Measurements from ENCODE around the gene TPD52L2.
A peak's percentile ranks its signal among the peaks of the same experiment; 100 is the strongest.
"Not testable (repeated sequence)": the region's sequence is repeated elsewhere in the genome, so short reads cannot be mapped to it uniquely, and the experiment has no call there.

Gene TPD52L2

DNA sequence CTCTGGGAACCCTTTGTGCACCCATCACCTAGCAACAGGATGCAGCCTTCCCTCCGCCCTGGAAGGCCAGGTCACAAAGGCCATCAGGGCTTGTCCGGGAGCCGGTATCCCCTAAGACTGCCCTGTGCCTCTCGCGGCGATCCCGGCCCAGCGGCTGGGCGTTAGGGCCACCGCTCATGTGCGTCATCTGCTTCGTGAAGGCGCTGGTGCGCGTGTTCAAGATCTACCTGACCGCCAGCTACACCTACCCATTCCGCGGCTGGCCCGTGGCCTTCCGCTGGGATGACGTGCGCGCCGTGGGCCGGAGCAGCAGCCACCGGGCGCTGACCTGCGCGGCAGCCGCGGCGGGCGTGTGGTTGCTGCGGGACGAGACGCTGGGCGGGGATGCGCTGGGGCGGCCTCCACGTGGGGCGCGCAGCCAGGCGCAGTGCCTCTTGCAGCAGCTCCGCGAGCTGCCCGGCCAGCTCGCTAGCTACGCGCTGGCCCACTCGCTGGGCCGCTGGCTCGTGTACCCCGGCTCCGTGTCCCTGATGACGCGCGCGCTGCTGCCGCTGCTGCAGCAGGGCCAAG lies 3.6 kb upstream of the TPD52L2 start, which contains the start of gene ABHD16B:
Gene ABHD16B, plus strand, starts transcription at position 134 of the 570 bp plus-strand sequence. Its CDS starts 43 bp downstream, at position 177.
- peaks cover 9% of the 10 kb centered on the region for H3K36me3 ChIP-seq (ENCODE audit: control insufficient read depth, insufficient read depth, low read length)
- DNase-seq (ENCODE audit: extremely low read depth, insufficient read length), result no peak
- no peaks in the 10 kb centered on the region for H3K27me3 ChIP-seq (replicated peaks; ENCODE audit: control insufficient read depth, insufficient read depth, low read length)
- H3K4me3 ChIP-seq (replicated peaks; ENCODE audit: low read depth, low read length), result no peak within 1 kb of the TSS
- TF ChIP-seq, protein P1, sequence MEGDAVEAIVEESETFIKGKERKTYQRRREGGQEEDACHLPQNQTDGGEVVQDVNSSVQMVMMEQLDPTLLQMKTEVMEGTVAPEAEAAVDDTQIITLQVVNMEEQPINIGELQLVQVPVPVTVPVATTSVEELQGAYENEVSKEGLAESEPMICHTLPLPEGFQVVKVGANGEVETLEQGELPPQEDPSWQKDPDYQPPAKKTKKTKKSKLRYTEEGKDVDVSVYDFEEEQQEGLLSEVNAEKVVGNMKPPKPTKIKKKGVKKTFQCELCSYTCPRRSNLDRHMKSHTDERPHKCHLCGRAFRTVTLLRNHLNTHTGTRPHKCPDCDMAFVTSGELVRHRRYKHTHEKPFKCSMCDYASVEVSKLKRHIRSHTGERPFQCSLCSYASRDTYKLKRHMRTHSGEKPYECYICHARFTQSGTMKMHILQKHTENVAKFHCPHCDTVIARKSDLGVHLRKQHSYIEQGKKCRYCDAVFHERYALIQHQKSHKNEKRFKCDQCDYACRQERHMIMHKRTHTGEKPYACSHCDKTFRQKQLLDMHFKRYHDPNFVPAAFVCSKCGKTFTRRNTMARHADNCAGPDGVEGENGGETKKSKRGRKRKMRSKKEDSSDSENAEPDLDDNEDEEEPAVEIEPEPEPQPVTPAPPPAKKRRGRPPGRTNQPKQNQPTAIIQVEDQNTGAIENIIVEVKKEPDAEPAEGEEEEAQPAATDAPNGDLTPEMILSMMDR (IDR thresholded peaks at IDR 0.05; ENCODE audit: insufficient read depth, low read length, poor library complexity, severe bottlenecking), result no peak

DNA sequence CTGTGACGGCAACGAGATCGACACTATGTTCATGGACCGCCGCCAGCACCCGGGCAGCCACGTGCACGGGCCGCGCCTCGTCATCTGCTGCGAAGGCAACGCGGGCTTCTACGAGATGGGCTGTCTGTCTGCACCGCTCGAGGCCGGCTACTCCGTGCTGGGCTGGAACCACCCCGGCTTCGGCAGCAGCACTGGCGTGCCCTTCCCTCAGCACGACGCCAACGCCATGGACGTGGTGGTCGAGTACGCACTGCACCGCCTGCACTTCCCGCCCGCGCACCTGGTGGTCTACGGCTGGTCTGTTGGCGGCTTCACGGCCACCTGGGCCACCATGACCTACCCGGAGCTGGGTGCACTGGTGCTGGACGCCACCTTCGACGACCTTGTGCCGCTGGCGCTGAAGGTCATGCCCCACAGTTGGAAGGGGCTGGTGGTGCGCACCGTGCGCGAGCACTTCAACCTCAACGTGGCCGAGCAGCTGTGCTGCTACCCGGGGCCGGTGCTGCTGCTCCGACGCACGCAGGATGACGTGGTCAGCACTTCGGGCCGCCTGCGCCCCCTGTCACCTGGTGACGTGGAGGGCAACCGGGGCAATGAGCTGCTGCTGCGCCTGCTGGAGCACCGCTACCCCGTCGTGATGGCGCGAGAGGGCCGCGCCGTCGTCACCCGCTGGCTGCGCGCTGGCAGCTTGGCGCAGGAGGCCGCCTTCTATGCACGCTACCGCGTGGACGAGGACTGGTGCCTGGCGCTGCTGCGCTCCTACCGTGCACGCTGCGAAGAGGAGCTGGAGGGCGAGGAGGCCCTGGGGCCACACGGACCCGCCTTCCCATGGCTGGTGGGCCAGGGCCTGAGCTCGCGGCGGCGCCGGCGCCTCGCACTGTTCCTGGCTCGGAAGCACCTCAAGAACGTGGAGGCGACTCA lies 2.8 kb upstream of the TPD52L2 start:
- Histone ChIP-seq H3K27me3 (replicated peaks; ENCODE audit: control insufficient read depth, insufficient read depth, low read length) (no peaks in the 10 kb centered on the region), H3K4me3 (replicated peaks; ENCODE audit: low read depth, low read length) (no peak overlapping the region), H3K36me3 (ENCODE audit: control insufficient read depth, insufficient read depth, low read length) (peaks cover 9% of the 10 kb centered on the region)
- no peak for DNase-seq (ENCODE audit: extremely low read depth, insufficient read length)
- TF ChIP-seq, protein P1 (IDR thresholded peaks at IDR 0.05; ENCODE audit: insufficient read depth, low read length, poor library complexity, severe bottlenecking), result no peak

DNA sequence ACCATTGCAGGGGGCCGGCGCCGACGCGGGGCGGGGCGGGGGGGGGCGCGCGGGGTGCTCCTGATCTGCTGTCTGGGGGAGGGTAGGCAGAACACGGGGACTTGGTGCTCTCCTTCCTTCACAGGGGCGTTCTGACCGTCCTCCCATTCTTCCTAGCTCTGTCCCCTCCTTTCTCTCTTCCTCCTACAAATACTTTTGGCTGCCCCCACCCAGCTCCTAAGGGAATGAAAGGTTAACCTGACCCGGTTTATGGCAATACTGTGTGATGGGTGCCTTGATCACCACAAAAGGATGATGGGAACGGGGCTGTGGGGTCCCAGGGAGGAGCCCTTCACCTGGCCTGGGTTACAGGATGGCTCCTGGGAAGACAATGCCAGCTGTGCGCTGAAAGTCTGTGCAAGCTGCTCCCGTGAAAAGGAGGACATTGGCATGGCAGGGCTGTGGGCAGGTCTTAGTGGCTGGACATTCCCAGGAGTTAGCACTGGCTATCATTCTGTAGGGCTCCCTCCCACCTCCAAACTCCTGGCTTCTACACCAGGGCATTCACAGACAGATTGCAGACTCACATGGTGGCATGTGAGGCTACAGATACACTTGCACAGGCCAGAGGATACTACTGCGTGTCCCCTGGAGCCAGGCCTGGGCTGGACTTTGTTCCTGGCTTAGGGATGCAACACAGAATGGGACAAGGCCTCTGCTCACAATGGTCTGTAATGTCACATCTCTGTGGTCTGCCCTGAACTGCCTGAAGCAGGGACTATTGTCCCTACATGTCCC lies 1.9 kb upstream of the TPD52L2 start:
- Histone ChIP-seq H3K4me3 (replicated peaks; ENCODE audit: low read depth, low read length) (peak overlapping the region; percentile 97), H3K36me3 (ENCODE audit: control insufficient read depth, insufficient read depth, low read length) (peaks cover 9% of the 10 kb centered on the region), H3K27me3 (replicated peaks; ENCODE audit: control insufficient read depth, insufficient read depth, low read length) (no peaks in the 10 kb centered on the region)
- TF ChIP-seq, protein P1 (IDR thresholded peaks at IDR 0.05; ENCODE audit: insufficient read depth, low read length, poor library complexity, severe bottlenecking), result no peak
- DNase-seq (ENCODE audit: extremely low read depth, insufficient read length), result no peak

DNA sequence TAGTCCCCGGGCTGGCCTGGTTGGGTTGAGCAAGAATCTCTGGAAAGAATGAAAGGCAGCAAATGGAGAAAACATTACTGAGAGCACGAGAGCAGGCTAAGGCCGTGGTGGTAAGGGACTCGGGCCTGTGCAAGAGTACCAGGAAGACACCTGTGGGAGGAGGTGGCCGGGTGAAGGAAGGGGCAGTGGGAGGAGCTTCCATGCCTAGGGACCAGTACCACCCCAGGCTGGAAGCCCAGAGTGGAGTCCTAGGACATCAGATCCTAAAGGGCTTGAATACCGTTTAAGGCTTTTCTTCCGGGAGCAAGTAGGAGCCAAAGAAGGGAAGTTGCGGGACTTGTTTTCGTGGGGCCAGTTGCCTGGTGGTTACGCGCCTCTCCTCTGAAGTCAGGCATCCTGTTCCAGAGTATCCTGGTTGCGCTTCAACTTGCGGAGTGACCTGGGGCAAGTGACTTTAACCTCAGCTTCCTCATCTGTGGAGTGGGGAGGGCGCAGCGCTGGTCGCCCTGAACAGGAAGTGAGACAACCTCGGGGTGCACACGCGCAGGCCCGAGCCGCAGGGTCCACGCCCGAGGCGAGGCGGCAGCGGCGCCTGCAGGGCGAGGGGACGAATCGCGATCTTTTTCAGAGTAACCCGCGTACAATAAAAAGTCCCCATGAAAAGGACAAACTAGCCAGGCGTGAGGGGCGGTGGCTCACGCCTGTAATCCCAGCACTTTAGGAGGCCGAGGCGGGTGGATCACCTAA lies 1.1 kb upstream of the TPD52L2 start:
- TF ChIP-seq, protein P1 (IDR thresholded peaks at IDR 0.05; ENCODE audit: insufficient read depth, low read length, poor library complexity, severe bottlenecking), result peak; percentile 94
- Histone ChIP-seq H3K27me3 (replicated peaks; ENCODE audit: control insufficient read depth, insufficient read depth, low read length) (no peaks in the 10 kb centered on the region), H3K4me3 (replicated peaks; ENCODE audit: low read depth, low read length) (peak overlapping the region; percentile 97), H3K36me3 (ENCODE audit: control insufficient read depth, insufficient read depth, low read length) (peaks cover 10% of the 10 kb centered on the region)
- DNase-seq (ENCODE audit: extremely low read depth, insufficient read length), result peak; percentile 96

DNA sequence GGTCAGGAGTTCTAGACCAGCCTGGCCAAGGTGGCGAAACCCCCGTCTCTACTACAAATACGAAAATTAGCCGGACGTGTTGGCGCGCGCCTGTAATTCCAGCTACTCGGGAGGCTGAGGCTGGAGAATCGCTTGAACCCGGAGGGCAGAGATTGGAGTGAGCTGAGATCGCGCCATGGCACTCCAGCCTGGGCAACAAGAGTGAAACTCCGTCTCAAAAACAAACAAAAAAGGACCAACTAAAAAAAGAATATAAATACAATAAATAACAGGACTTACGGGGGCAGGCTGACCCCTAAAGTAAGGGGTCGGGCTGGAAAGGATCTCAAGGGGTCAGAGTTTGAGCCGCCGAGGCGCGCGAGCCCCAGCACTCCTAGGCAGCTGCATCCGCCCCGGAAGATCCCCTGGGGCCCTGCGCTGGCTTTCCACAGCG lies 509 bp upstream of the TPD52L2 start:
- H3K4me3 ChIP-seq (replicated peaks; ENCODE audit: low read depth, low read length), result peak overlapping the region; percentile 97
- TF ChIP-seq, protein P1 (IDR thresholded peaks at IDR 0.05; ENCODE audit: insufficient read depth, low read length, poor library complexity, severe bottlenecking), result no peak
- no peak for DNase-seq (ENCODE audit: extremely low read depth, insufficient read length)

DNA sequence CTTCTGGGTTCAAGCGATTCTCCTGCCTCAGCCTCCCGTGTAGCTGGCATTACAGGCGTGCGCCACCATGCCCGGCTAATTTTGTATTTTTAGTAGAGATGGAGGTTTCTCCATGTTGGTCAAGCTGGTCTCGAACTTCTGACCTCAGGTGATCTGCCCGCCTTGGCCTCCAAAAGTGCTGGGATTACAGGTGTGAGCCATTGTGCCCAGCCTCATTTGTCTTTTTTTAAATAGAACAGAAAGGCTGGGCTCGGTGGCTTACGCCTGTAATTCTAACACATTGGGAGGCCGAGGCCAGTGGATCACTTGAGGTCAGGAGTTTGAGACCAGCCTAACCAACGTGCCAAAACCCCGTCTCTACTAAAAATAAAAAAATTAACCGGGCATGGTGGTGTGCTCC lies 2.0 kb downstream of the TPD52L2 start:
- not testable (repeated sequence) for H3K4me3 ChIP-seq (replicated peaks; ENCODE audit: low read depth, low read length); H3K27me3 ChIP-seq (replicated peaks; ENCODE audit: control insufficient read depth, insufficient read depth, low read length); DNase-seq (ENCODE audit: extremely low read depth, insufficient read length)
- H3K36me3 ChIP-seq (ENCODE audit: control insufficient read depth, insufficient read depth, low read length), result peaks cover 16% of the 10 kb centered on the region

More for the DNA sequence above, 509 bp upstream of the TPD52L2 start:
- Histone ChIP-seq H3K36me3 (ENCODE audit: control insufficient read depth, insufficient read depth, low read length) (peaks cover 15% of the 10 kb centered on the region), H3K27me3 (replicated peaks; ENCODE audit: control insufficient read depth, insufficient read depth, low read length) (no peaks in the 10 kb centered on the region)
